NCI-H526 (cell line): ENCODE data around the gene TIMP3.

Experiments
- DNase-seq, 2 experiments: peaks; one replicate each; lab custom pipeline; 2025; lab: John Stamatoyannopoulos, UW

TIMP3 gene

GRCh38 chr22:32786027-32786418 is 15.5 kb upstream of the TIMP3 start:
- DNase-seq = no peak

- DNase-seq = peak in 1 of 2 experiments; percentile 2
Measured at GRCh38 chr22:32788904-32789624, 12.4 kb upstream of the TIMP3 start.

- no peak for DNase-seq
Measured at GRCh38 chr22:32789797-32790620, 11.5 kb upstream of the TIMP3 start.

GRCh38 chr22:32791056-32791455 is 10.4 kb upstream of the TIMP3 start:
- no peak for DNase-seq

- no peak for DNase-seq
Measured at GRCh38 chr22:32791485-32791884, 10.0 kb upstream of the TIMP3 start.

GRCh38 chr22:32793589-32793988 is 7.9 kb upstream of the TIMP3 start:
- DNase-seq = no peak

- DNase-seq = no peak
Measured at GRCh38 chr22:32794449-32795213, 6.9 kb upstream of the TIMP3 start.

- DNase-seq = no peak
Measured at GRCh38 chr22:32795214-32795596, 6.3 kb upstream of the TIMP3 start.

- DNase-seq = peak in 1 of 2 experiments; percentile 59
Measured at GRCh38 chr22:32796865-32797573, 4.5 kb upstream of the TIMP3 start.

- no peak for DNase-seq
Measured at GRCh38 chr22:32799496-32799895, 2.0 kb upstream of the TIMP3 start.

GRCh38 chr22:32800158-32800882 is 1.2 kb upstream of the TIMP3 start:
- DNase-seq = no peak

GRCh38 chr22:32800994-32801536 is 440 bp upstream of the TIMP3 start:
- no peak for DNase-seq

- DNase-seq = no peak
Measured at GRCh38 chr22:32802237-32802765, 796 bp downstream of the TIMP3 start.

- no peak for DNase-seq
Measured at GRCh38 chr22:32803020-32803737, 1.7 kb downstream of the TIMP3 start.

GRCh38 chr22:32803738-32804435 is 2.4 kb downstream of the TIMP3 start:
- no peak for DNase-seq

GRCh38 chr22:32804531-32805360 is 3.2 kb downstream of the TIMP3 start:
- DNase-seq = no peak

GRCh38 chr22:32805361-32805881 is 3.9 kb downstream of the TIMP3 start:
- DNase-seq = no peak

GRCh38 chr22:32806296-32806695 is 4.8 kb downstream of the TIMP3 start:
- DNase-seq = no peak
